ENCODE data around the gene RPS27L.
A peak's percentile ranks its signal among the peaks of the same experiment; 100 is the strongest.

The RPS27L gene

DNA sequence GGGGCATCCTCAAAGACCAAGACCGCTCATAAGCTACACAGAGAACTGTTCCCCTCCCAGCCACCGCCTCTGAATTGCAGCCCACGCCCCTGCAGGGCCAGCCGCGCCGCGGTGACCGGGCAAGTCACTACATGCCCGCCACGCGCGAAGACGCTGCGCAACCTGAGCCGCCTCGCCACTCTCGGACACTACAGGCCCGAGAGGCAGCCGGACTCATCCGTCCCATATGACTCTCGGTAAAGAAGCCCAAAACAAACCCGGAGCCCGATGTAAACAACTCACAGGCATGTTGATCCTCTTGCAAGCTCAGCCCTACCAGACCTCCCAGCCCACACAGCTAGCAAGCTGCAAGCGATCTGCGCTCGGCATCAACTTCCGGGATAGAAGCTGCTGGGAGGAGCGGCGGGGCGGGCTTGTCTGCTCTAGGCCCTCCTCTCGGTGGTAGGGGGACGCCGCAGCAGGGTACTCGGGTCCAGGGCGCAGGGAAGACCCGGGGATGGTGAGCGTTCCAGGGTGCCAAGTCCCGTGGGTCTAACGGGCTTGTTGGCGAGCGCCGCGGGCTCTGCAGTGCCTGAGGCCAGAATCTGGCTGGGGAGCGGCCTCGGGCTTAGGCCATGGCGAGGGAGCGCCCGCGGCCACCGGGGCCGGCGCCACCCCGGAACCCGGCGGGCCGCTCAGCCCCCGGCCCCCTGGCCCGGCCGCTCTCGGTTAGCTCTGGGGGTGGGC, at the start of gene RPS27L:
TSS of gene RPS27L (minus strand) at position 360 of the 726 bp plus-strand sequence. CDS start at position 288, 72 bp downstream.
- peak; percentile 88 for DNase-seq

DNA sequence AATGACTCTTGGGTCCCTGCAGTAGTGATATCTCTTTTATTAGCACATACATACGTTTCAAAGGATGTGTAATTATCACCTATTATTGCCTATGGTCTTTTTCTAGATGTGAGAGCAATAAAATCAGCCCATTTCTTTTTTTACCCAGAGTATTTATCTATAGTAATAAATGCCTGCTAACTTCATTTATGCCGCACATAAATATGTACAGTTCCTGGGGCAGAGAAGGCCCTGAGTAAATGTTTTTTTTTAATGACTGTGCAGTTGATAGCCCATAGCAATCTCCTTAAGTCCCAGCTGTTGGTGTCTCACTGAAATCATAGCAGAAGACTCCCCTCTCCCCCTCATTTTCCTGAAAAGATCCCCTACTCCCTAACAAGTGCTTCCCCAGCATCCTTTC, 48.8 kb upstream of the RPS27L start:
- no peak for DNase-seq

DNA sequence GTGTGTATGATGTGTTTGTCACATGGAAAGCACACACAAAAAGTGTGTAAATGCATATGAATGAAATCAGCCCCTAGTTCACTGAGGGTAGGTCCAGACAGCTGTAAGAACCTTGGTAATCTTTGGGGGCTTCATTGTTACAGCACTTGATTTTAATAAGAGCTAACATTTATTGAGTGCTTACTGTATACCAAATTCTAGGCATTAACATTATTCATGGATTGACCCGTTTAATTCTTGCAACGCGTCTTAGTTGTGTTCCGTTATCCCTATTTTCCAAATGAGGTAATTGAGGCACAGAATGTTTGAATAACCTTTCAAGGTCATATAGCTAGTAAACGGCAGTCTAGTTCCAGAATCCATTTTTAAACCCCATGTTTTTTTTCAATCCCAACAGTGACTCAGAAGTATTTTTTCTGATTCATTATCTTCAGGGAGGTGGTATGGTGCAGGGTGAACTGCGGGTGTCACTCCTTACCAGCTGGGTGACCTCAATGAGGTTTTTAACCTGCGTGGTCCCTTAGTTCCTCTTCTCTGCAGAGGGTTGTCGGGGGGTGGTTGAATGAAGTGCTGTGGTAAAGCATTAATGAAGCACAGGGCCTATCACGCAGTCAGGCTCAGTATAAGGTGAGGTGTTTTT, 46.3 kb upstream of the RPS27L start:
- DNase-seq: peak; percentile 54

DNA sequence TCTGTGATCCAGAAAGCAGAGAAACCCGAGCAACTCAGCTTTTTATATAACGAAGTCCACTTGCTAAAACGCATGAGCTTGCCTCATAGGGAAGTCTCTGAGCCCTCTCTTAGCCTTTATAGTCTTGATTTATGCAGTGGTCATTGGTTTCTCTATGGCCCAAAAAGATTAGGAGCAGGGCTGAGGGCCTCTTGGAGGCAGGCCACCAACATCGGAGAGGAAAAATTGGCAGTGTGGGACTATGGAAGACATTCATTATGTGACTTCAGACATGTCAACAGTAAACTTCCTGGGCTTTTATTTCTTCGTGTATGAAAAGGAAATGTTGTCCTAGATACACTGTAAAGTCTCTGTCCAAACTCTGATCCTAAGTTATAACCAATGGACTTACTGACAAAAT, 45.6 kb upstream of the RPS27L start:
- no peak for DNase-seq

- no peak for DNase-seq
Measured at GRCh38 chr15:63200464-63201249, 43.4 kb upstream of the RPS27L start.

- DNase-seq: no peak
Measured at GRCh38 chr15:63198371-63199250, 41.3 kb upstream of the RPS27L start.

DNA sequence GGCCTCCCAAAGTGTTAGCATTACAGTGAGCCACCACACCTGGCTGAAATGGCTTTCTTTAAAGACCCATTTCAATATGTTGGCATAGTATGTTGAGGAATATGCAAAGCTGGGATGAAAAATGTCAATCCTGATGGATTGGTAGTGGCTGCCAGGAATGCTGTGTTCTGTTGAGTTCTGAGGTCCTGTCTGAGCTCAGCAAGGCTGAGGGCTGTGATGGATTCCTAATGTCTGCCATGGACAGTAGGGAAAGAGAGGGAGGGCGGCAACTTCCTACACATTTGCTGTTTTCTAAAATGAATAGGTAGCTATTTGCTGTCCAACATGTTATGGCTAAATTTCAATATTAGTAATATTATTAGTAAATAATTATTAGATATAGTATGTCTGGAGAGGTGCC, 40.3 kb upstream of the RPS27L start:
- DNase-seq: no peak

DNA sequence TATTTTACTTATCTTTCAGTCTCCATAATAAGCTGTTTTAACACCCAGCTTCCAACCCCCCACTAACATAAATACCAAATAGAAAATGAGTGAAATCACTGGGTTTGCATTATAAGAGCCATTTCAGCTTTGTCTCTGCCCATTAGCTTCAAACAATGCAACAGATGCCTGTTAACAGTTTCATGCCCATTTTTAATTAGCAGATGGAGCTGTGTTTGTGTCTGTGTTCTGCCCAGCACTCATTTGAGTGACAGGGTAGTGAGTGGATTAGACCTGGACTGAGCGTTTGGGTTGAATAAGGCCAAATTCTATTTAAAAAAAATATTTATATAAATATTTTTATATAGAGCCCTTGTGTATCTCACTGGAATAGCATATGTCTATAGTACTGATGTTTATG, 39.6 kb upstream of the RPS27L start:
- no peak for DNase-seq

GRCh38 chr15:63195569-63196015, 38.3 kb upstream of the RPS27L start:
- no peak for DNase-seq

GRCh38 chr15:63194880-63195568, 37.7 kb upstream of the RPS27L start:
- no peak for DNase-seq

DNA sequence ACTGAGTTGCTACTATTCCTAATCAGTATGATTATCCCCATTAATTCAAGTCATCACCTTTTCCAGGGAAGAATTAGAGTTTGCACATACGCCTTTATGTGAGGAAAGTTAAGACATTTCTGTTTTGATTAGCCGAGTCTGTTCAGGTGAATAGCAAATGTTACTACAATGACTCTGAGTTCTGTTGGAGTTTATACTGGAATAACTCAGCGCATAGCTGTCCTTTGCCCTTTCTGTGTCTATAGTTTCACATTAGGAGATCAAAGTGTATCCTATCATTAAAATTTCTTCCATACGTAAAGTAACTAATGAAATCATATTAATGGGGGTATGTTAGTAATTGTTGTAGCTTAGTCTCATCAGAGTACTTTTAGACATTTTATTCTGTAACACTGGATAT, 37.0 kb upstream of the RPS27L start:
- no peak for DNase-seq

- peak; percentile 48 for DNase-seq
Measured at GRCh38 chr15:63192619-63193206, 35.4 kb upstream of the RPS27L start.

DNA sequence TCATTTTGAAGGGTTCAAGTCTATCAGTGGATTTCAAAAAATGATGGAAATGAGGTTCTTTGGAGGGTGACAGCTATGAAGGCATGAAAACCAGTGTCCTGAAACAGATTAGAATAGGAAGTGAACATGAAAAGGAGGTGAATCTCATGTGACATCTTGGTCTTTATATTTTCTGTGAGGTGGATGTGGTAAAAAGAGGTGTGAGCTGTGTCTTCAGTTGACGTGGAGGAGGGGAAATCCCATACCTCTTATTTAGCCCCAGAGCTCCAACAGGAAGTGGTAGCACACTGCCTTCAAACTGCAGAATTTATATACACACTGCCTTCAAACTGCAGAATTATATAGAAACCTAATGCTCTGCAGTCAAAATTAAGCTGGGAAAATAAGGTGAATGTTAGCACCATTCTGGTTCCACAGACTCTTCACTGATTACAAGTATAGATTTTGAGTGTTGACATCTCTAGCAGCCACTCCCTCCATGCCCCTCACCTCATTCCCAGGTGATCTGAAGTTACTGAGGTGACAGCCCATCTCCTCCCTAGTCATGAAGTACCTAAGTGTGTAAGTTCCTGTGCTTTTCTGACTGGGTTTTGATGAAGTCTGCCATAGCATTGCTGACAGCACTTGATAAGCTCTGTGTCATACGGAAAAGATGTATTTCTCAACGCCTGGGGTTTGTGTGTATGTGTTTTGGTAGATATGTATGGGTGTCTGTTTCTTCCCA, 34.8 kb upstream of the RPS27L start:
- DNase-seq: peak; percentile 51

- no peak for DNase-seq
Measured at GRCh38 chr15:63190769-63191649, 33.7 kb upstream of the RPS27L start.

DNA sequence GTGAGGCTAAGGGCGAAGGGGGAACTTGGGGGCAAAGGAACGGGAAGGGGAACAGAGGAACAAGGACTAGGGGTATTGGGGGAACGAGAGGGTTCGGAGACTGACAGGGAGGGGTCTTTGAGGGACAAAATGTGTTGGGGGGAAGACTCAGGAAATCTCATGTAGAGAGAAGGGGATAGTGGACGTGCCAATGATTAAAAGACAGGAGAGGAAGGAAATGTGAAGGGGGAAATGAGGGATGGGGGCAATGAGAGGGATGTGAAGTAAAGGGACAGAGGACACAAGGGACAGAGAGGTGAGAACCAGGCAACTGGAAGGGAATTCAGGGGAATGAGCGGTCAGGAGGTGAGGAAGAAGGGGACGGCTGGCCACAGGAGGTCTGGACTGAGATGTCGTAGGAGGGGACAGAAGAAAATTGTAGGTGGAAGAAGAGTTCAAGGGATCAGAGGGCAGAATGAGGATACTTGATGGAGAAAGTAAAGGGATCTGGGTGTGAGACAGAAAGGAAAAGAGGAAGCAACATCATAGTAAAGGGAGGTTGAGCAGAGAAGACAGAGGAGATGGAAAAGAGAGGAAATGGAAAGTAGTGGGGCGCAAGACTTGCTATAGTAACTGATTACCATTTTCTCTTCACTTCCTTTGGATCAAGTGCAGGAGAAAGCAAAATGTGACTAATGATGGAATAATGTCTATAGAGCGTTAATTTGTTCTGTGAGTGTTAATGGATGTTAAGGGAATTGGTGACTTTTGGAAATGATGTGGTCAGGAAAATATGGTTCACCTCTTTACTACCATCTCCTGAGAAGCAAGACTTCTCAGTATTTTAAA, 32.9 kb upstream of the RPS27L start:
- no peak for DNase-seq

GRCh38 chr15:63188926-63189871, 31.9 kb upstream of the RPS27L start, which contains the start of gene RAB8B:
Gene RAB8B, plus strand, starts transcription at chr15:63189606. Its CDS starts 19 bp downstream, at chr15:63189625.
- peak; percentile 98 for DNase-seq

DNA sequence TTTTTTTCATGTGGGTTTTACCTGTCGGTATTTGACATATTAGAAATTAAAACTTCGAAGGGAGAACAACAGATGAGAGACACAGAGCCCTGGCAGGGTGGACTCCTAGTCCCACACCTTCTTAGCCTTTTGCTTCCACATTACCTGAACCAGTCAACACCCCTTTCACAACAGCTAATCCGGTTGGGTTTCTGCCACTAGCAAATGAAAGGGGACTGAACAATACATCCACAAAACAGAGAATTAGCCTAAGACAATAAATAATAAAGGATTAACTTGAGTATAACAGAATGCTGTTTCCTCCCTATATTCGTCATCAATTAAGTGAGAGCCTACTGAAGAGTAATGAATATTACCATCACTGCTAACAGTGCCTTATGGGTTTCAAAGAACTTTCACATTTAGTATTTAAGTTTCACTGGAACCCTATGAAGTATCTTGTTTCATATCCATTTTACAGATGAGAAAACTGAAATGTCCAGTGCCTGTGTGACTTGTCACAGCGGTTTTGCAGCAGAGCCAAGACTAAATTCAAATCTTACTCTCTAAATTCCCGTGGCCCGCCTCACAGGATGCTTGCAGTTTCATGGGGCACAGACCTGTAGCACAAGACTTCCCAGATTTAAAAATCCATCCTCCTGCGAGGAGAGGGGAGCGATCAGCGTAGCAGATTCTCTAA, 31.1 kb upstream of the RPS27L start:
- DNase-seq: peak; percentile 37
